Activated CD4-positive, alpha-beta T cell treated with anti-CD3 and anti-CD28 coated beads, Interleukin-2, Interleukin-6, amounts not matched to agents 100 ng/mL and 50 ng/mL, durations not matched to agents 16 hours and 8 hours (primary cell): ENCODE measurements around the gene BABAM2.

Source experiments
- DNase-seq: peaks from one replicate; pipeline ENCODE4 v3.0.0-alpha.2; 2020

Gene BABAM2

GRCh38 chr2:27912512-27912911 lies 22.0 kb downstream of the BABAM2 start:
- DNase-seq: no peak

- no peak for DNase-seq
Observed at GRCh38 chr2:27914041-27914804, 23.7 kb downstream of the BABAM2 start.

- no peak for DNase-seq
Observed at GRCh38 chr2:27914805-27915175, 24.3 kb downstream of the BABAM2 start.

- no peak for DNase-seq
Observed at GRCh38 chr2:27915191-27915590, 24.7 kb downstream of the BABAM2 start.

GRCh38 chr2:27915874-27916273 lies 25.3 kb downstream of the BABAM2 start:
- no peak for DNase-seq

- DNase-seq: no peak
Observed at GRCh38 chr2:27916293-27916995, 25.9 kb downstream of the BABAM2 start.

- no peak for DNase-seq
Observed at GRCh38 chr2:27920148-27920885, 29.8 kb downstream of the BABAM2 start.

GRCh38 chr2:27921424-27921823 lies 30.9 kb downstream of the BABAM2 start:
- DNase-seq: no peak

- no peak for DNase-seq
Observed at GRCh38 chr2:27921880-27922547, 31.5 kb downstream of the BABAM2 start.

- no peak for DNase-seq
Observed at GRCh38 chr2:27922842-27923241, 32.3 kb downstream of the BABAM2 start.

GRCh38 chr2:27925766-27926472 lies 35.4 kb downstream of the BABAM2 start:
- DNase-seq: no peak

GRCh38 chr2:27929916-27930486 lies 39.5 kb downstream of the BABAM2 start:
- DNase-seq: no peak

GRCh38 chr2:27931361-27931950 lies 40.9 kb downstream of the BABAM2 start:
- no peak for DNase-seq

- no peak for DNase-seq
Observed at GRCh38 chr2:27932396-27932795, 41.9 kb downstream of the BABAM2 start.

- no peak for DNase-seq
Observed at GRCh38 chr2:27935026-27935425, 44.5 kb downstream of the BABAM2 start.

- no peak for DNase-seq
Observed at GRCh38 chr2:27940090-27940671, 49.7 kb downstream of the BABAM2 start.

GRCh38 chr2:27940982-27941381 lies 50.5 kb downstream of the BABAM2 start:
- no peak for DNase-seq

- no peak for DNase-seq
Observed at GRCh38 chr2:27942612-27943547, 52.4 kb downstream of the BABAM2 start.

GRCh38 chr2:27946530-27947060 lies 56.1 kb downstream of the BABAM2 start:
- no peak for DNase-seq

- DNase-seq: no peak
Observed at GRCh38 chr2:27952070-27952469, 61.5 kb downstream of the BABAM2 start.
